ENCODE measurements around the gene ADM5. TPM values are rescaled to one million over a fixed set of nuclear protein-coding genes. Genes with fewer than 3 reads are reported as not detected.

Gene ADM5
- total and polyA plus RNA-seq, 12 donors: 0.16 to 1.6 (median 0.48) TPM

- intact Hi-C loops (cut with DNase I): no loop called here
- no peak for TF ChIP-seq CTCF (IDR thresholded peaks at IDR 0.05)
- H3K4me3 ChIP-seq: no peak overlapping the region
- H3K4me1 ChIP-seq: no peaks in the 10 kb centered on the region
- peaks cover 4 to 100% (median 69%) of the 10 kb centered on the region in 9 donors for H3K36me3 ChIP-seq
- H3K27me3 ChIP-seq: no peaks in the 10 kb centered on the region
- ATAC-seq (peak in 1 of 8 donors; percentile 2), DNase-seq (no peak)
- H3K9me3 ChIP-seq: no peaks in the 10 kb centered on the region
- H3K27ac ChIP-seq: no peak overlapping the region
- 90 to 91% methylated on average over 22 of the region's 22 CpGs for WGBS, 2 donors
Measured at GRCh38 chr19:49657493-49658138, 31.8 kb upstream of the ADM5 start.

GRCh38 chr19:49658139-49658517, 31.3 kb upstream of the ADM5 start:
- Histone ChIP-seq H3K9me3 (no peaks in the 10 kb centered on the region), H3K36me3 (peaks cover 4 to 100% (median 64%) of the 10 kb centered on the region in 9 donors), H3K4me3 (no peak overlapping the region), H3K4me1 (peaks cover 0 to 2% (median 0%) of the 10 kb centered on the region in 9 donors), H3K27ac (no peak overlapping the region), H3K27me3 (no peaks in the 10 kb centered on the region)
- DNase-seq (no peak), ATAC-seq (peak in 1 of 8 donors; percentile 3)
- WGBS, 2 donors: 87 to 89% methylated on average over 15 of the region's 15 CpGs
- TF ChIP-seq CTCF (IDR thresholded peaks at IDR 0.05): no peak
- intact Hi-C loops (cut with DNase I): no loop called here

- Histone ChIP-seq H3K9me3 (no peaks in the 10 kb centered on the region), H3K27me3 (no peaks in the 10 kb centered on the region), H3K27ac (no peak overlapping the region), H3K4me1 (peaks cover 0 to 9% (median 3%) of the 10 kb centered on the region in 9 donors), H3K4me3 (no peak overlapping the region), H3K36me3 (peaks cover 4 to 95% (median 59%) of the 10 kb centered on the region in 9 donors)
- ATAC-seq (no peak), DNase-seq (no peak)
- TF ChIP-seq CTCF (IDR thresholded peaks at IDR 0.05): no peak
- intact Hi-C loops (cut with DNase I): no loop called here
- 90 to 93% methylated on average over 12 of the region's 12 CpGs for WGBS, 2 donors
Measured at GRCh38 chr19:49658566-49659442, 30.6 kb upstream of the ADM5 start.

GRCh38 chr19:49660338-49660961, 28.9 kb upstream of the ADM5 start:
- TF ChIP-seq CTCF (IDR thresholded peaks at IDR 0.05): no peak
- H3K4me1 ChIP-seq: peaks cover 3 to 20% (median 12%) of the 10 kb centered on the region in 9 donors
- 90% methylated on average over 15 of the region's 15 CpGs for WGBS, 2 donors
- no peak overlapping the region for H3K27ac ChIP-seq
- peaks cover under 1 to 78% (median 42%) of the 10 kb centered on the region in 9 donors for H3K36me3 ChIP-seq
- DNase-seq (no peak), ATAC-seq (no peak)
- no peaks in the 10 kb centered on the region for H3K9me3 ChIP-seq
- H3K27me3 ChIP-seq: no peaks in the 10 kb centered on the region
- intact Hi-C loops (cut with DNase I): no loop called here
- H3K4me3 ChIP-seq: no peak overlapping the region

Data from heart right ventricle (tissue), 16 donors.